A673 (cell line): ENCODE measurements around the gene TMA16.

Source experiments
- EZH2 ChIP-seq: fragments of 200-600 bp; sonication (generic); IDR thresholded peaks from 2 replicates; pipeline ENCODE4 v1.6.1; 2017; ENCODE audit warnings: borderline replicate concordance, low read depth, mild to moderate bottlenecking, mixed read lengths, antibody characterized with exemption, low read length; ENCODE audit not compliant: poor library complexity, severe bottlenecking
- TF ChIP-seq, protein P1 (sequence below): fragments of 300-800, 200-600 bp; sonication (generic); conservative IDR thresholded peaks from 2 replicates; pipeline ENCODE4 v1.5.1; 2017; ENCODE audit warnings: low read depth, mild to moderate bottlenecking, antibody characterized with exemption, low read length, moderate library complexity, mixed read lengths

GRCh38 chr4:163568843-163569242 is 74.4 kb downstream of the TMA16 start:
- TF ChIP-seq, protein P1, sequence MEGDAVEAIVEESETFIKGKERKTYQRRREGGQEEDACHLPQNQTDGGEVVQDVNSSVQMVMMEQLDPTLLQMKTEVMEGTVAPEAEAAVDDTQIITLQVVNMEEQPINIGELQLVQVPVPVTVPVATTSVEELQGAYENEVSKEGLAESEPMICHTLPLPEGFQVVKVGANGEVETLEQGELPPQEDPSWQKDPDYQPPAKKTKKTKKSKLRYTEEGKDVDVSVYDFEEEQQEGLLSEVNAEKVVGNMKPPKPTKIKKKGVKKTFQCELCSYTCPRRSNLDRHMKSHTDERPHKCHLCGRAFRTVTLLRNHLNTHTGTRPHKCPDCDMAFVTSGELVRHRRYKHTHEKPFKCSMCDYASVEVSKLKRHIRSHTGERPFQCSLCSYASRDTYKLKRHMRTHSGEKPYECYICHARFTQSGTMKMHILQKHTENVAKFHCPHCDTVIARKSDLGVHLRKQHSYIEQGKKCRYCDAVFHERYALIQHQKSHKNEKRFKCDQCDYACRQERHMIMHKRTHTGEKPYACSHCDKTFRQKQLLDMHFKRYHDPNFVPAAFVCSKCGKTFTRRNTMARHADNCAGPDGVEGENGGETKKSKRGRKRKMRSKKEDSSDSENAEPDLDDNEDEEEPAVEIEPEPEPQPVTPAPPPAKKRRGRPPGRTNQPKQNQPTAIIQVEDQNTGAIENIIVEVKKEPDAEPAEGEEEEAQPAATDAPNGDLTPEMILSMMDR = no peak
- TF ChIP-seq EZH2 = no peak
